Neutrophil (primary cell): Measurements from ENCODE around the gene ALPL.

Experiments
- H3K27ac ChIP-seq: fragments of 200-600 bp; sonication (generic); 2 replicates; pipeline ENCODE4 v1.5.1; 2016; ENCODE audit warnings: mild to moderate bottlenecking, moderate library complexity
- H3K27me3 ChIP-seq: fragments of 200-600 bp; sonication (generic); 2 replicates; pipeline ENCODE4 v1.6.0; 2016; ENCODE audit warnings: mild to moderate bottlenecking
- H3K36me3 ChIP-seq: fragments of 200-600 bp; sonication (generic); 2 replicates; pipeline ENCODE4 v1.5.1; 2017
- H3K4me1 ChIP-seq, 2 experiments: fragments of 200-600 bp in 1 of 2; sonication (generic) in 1 of 2; 1 replicate in 1 of 2; 2 replicates in 1 of 2; pipeline versions ENCODE4 v1.5.1 to v1.6.1; 2013 to 2016; ENCODE audit warnings: low read depth in 1 of 2, low read length in 1 of 2, mild to moderate bottlenecking in 1 of 2, moderate library complexity in 1 of 2; ENCODE audit not compliant: control insufficient read depth in 1 of 2, insufficient read depth in 1 of 2
- H3K4me3 ChIP-seq, 2 experiments: fragments of 200-600 bp in 1 of 2; sonication (generic) in 1 of 2; 1 replicate in 1 of 2; 2 replicates in 1 of 2; pipeline ENCODE4 v1.5.1; 2013 to 2016; ENCODE audit warnings: low read depth in 1 of 2, low read length in 1 of 2, mild to moderate bottlenecking in 1 of 2, moderate library complexity in 1 of 2
- H3K9me3 ChIP-seq: fragments of 200-600 bp; sonication (generic); 2 replicates; pipeline ENCODE4 v1.5.1; 2016
- CTCF ChIP-seq: fragments of 200-600 bp; sonication (generic); IDR thresholded peaks from 2 replicates; pipeline ENCODE4 v1.5.1; 2016; ENCODE audit warnings: antibody characterized with exemption

Gene ALPL

GRCh38 chr1:21610027-21610426 lies 100.8 kb downstream of the ALPL start:
- H3K9me3 ChIP-seq: no peaks in the 10 kb centered on the region
- peaks cover 4 to 8% of the 10 kb centered on the region in 2 experiments for H3K4me1 ChIP-seq
- peaks cover 44% of the 10 kb centered on the region for H3K27me3 ChIP-seq
- no peak for TF ChIP-seq CTCF
- no peak overlapping the region for H3K4me3 ChIP-seq
- no peaks in the 10 kb centered on the region for H3K36me3 ChIP-seq
- H3K27ac ChIP-seq: no peak overlapping the region

DNA sequence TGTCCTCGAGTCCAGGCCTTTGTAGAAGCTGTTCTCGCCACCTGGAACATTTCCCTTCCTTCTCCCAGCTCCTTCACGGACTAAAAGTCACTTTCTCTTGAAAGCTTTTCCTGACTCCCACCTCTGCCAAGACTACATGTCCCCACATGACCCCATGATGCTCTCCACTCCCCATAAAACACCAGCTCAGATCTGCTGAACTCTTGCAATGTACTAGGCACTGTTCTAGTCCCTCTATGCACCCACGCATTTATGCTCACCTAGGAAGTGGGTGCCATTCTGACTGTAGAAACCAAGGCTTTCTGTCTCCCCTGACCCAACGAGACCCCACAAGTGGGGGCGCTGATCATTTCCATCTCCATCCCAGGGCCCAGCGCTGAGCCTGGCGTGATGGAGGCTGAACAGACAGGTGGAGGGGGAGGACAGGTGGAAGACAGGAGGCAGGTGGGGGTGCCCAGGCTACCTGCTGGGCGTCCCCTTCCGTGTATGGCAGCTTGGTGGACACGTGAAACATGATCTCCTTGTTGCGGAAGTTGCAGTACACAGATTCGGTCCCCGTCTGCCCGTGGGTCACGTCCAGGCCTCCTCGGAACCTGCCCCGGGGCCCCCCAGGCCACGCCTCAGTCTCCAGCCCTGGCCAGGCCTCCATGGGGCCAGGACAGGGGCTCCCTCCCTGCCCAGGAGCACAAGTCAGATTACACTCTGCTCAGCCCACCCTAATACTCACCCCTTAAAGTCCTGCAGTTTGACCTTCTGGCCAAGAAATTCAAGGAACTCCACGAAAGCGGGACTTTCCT lies 102.0 kb downstream of the ALPL start:
- no peaks in the 10 kb centered on the region for H3K9me3 ChIP-seq
- peaks cover 44% of the 10 kb centered on the region for H3K27me3 ChIP-seq
- H3K4me3 ChIP-seq: no peak overlapping the region
- TF ChIP-seq CTCF: no peak
- no peaks in the 10 kb centered on the region for H3K36me3 ChIP-seq
- peaks cover 4 to 8% of the 10 kb centered on the region in 2 experiments for H3K4me1 ChIP-seq
- no peak overlapping the region for H3K27ac ChIP-seq

- no peak overlapping the region for H3K4me3 ChIP-seq
- H3K27ac ChIP-seq: no peak overlapping the region
- TF ChIP-seq CTCF: no peak
- H3K4me1 ChIP-seq: peaks cover 4 to 8% of the 10 kb centered on the region in 2 experiments
- H3K9me3 ChIP-seq: no peaks in the 10 kb centered on the region
- H3K36me3 ChIP-seq: no peaks in the 10 kb centered on the region
- H3K27me3 ChIP-seq: peaks cover 45% of the 10 kb centered on the region
Measured at GRCh38 chr1:21612057-21612456, 102.8 kb downstream of the ALPL start.

GRCh38 chr1:21613072-21613867 lies 104.0 kb downstream of the ALPL start:
- H3K4me1 ChIP-seq: no peaks in the 10 kb centered on the region
- H3K27me3 ChIP-seq: peaks cover 35% of the 10 kb centered on the region
- H3K4me3 ChIP-seq: no peak overlapping the region
- no peak for TF ChIP-seq CTCF
- no peaks in the 10 kb centered on the region for H3K9me3 ChIP-seq
- no peak overlapping the region for H3K27ac ChIP-seq
- no peaks in the 10 kb centered on the region for H3K36me3 ChIP-seq

DNA sequence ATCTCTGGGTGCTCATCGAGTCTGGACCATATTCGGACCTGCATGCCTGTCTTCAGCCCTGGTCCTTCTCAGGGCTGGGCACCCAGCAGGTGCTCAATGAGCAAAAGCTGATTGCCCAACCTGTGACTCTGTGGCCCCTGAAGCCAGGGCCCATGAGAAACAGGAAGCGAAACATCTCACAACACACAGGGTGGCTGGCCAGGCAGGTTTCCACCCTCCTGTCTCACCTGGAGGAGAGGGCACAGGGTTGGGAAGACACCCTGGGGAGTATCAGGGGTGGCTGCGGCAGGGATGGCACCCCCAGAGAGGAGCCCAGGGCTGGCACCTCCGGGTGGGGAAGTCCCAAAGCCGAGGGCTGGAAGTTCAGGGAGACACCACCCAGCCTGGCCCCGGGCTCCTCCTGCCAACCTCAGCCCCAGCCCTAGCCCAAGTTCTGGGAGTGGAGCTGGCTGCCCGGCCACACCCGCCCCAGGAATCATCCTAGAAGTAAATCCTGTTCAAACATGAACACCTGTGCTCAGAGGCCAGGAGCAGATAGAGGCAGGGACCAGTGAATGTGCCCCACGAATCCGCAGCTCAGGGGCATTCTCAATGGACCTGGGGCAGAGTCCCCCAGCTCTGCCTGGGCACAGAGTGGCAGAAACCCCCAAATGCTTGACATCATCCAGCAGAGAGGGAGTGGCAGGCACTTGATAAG lies 105.3 kb downstream of the ALPL start:
- Histone ChIP-seq H3K9me3 (no peaks in the 10 kb centered on the region), H3K4me1 (no peaks in the 10 kb centered on the region), H3K36me3 (no peaks in the 10 kb centered on the region), H3K4me3 (no peak overlapping the region), H3K27ac (no peak overlapping the region), H3K27me3 (peaks cover 35% of the 10 kb centered on the region)
- no peak for TF ChIP-seq CTCF
